MM.1S (cell line): ENCODE measurements around the gene TRIM71.

Experiments
- DNase-seq: peaks from one replicate; pipeline ENCODE4 v3.0.0-alpha.2; 2015
- H2AFZ ChIP-seq: fragments of 300-600 bp; sonication (generic); 2 replicates; pipeline ENCODE4 v1.6.0; 2016; ENCODE audit warnings: antibody characterized with exemption, low read length
- H3F3A ChIP-seq: fragments of 300-600 bp; sonication (generic); 2 replicates; pipeline ENCODE4 v1.6.1; 2016; ENCODE audit warnings: mild to moderate bottlenecking, antibody characterized with exemption, low read length, moderate library complexity, mixed read lengths; ENCODE audit not compliant: insufficient read depth
- H3K27ac ChIP-seq: fragments of 300-600 bp; sonication (generic); 2 replicates; pipeline ENCODE4 v1.5.1; 2016; ENCODE audit warnings: mild to moderate bottlenecking, low read length
- H3K27me3 ChIP-seq: fragments of 300-600 bp; sonication (generic); replicated peaks from 2 replicates; pipeline ENCODE4 v1.6.0; 2016; ENCODE audit warnings: low read length; ENCODE audit not compliant: insufficient read depth
- H3K36me3 ChIP-seq: fragments of 300-600 bp; sonication (generic); replicated peaks from 2 replicates; pipeline ENCODE4 v1.6.1; 2016; ENCODE audit warnings: mild to moderate bottlenecking, low read length, mixed read lengths; ENCODE audit not compliant: insufficient read depth
- H3K4me1 ChIP-seq: fragments of 300-600 bp; sonication (generic); 2 replicates; pipeline ENCODE4 v1.6.1; 2016; ENCODE audit warnings: low read length, mixed read lengths
- H3K4me2 ChIP-seq: fragments of 300-600 bp; sonication (generic); 2 replicates; pipeline ENCODE4 v1.6.0; 2016; ENCODE audit warnings: low read depth, low read length
- H3K4me3 ChIP-seq: fragments of 300-600 bp; sonication (generic); 2 replicates; pipeline ENCODE4 v1.5.1; 2016; ENCODE audit warnings: low read length, mixed read lengths
- H3K79me2 ChIP-seq: fragments of 300-600 bp; sonication (generic); 2 replicates; pipeline ENCODE4 v1.6.1; 2016; ENCODE audit warnings: mixed run types, low read length, mixed read lengths
- H3K9ac ChIP-seq: fragments of 300-600 bp; sonication (generic); 2 replicates; pipeline ENCODE4 v1.6.1; 2016; ENCODE audit warnings: low read length, mixed read lengths
- H3K9me2 ChIP-seq: fragments of 300-600 bp; sonication (generic); replicated peaks from 2 replicates; pipeline ENCODE4 v1.6.1; 2016; ENCODE audit warnings: mild to moderate bottlenecking, low read length, mixed read lengths; ENCODE audit not compliant: insufficient read depth
- H3K9me3 ChIP-seq: fragments of 300-600 bp; sonication (generic); replicated peaks from 2 replicates; pipeline ENCODE4 v1.6.1; 2016; ENCODE audit warnings: mild to moderate bottlenecking, low read length, mixed read lengths; ENCODE audit not compliant: insufficient read depth
- H4K20me1 ChIP-seq: fragments of 300-600 bp; sonication (generic); 2 replicates; pipeline ENCODE4 v1.6.1; 2016; ENCODE audit warnings: mild to moderate bottlenecking, low read length, moderate library complexity, mixed read lengths; ENCODE audit not compliant: insufficient read depth
- EZH2 ChIP-seq: fragments of 300-600 bp; sonication (generic); optimal IDR thresholded peaks from 2 replicates; pipeline ENCODE3; 2017; ENCODE audit warnings: low read depth, mild to moderate bottlenecking, antibody characterized with exemption, low read length, mixed read lengths
- EZH2phosphoT487 ChIP-seq: fragments of 300-600 bp; sonication (generic); IDR thresholded peaks from 2 replicates; pipeline ENCODE4 v1.6.1; 2018; ENCODE audit warnings: antibody characterized with exemption, low read length
- TF ChIP-seq, protein P1 (sequence below): fragments of 300-600 bp; sonication (generic); IDR thresholded peaks from 2 replicates; pipeline ENCODE4 v1.5.1; 2016; ENCODE audit warnings: antibody characterized with exemption, low read length, mixed read lengths

TRIM71 gene

DNA sequence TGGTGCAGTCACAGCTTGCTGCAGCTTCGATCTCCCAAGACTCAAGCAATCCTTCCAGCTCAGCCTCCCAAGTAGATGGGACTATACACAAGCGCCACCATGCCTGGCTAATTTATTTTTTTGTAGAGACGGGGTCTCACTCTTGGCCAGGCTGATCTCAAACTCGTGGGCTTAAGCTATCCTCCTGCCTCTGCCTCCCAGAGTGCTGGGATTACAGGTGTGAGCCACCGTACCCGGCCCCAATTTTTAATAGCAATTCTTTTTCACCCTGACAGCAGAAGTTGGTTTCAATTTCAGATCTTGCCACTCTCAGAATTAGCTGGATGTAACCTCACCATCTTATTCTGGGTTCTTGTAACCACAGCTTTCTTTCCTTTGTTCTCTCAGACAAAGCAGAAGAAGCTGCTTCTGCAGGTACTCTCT, 64.8 kb downstream of the TRIM71 start:
- Histone ChIP-seq H3F3A (peaks cover 18% of the 10 kb centered on the region), H3K79me2 (no peaks in the 10 kb centered on the region), H4K20me1 (no peaks in the 10 kb centered on the region), H3K36me3 (no peaks in the 10 kb centered on the region), H3K4me1 (peaks cover 37% of the 10 kb centered on the region), H3K4me2 (no peak overlapping the region; the same call in 1 of the 2 replicates), H3K27ac (peak overlapping the region; percentile 70; the same call in 1 of the 2 replicates), H3K4me3 (no peak overlapping the region), H3K9me3 (no peaks in the 10 kb centered on the region), H2AFZ (no peak overlapping the region), H3K9ac (no peak overlapping the region), H3K27me3 (no peaks in the 10 kb centered on the region), H3K9me2 (no peaks in the 10 kb centered on the region)
- DNase-seq = peak; percentile 91
- TF ChIP-seq, protein P1, sequence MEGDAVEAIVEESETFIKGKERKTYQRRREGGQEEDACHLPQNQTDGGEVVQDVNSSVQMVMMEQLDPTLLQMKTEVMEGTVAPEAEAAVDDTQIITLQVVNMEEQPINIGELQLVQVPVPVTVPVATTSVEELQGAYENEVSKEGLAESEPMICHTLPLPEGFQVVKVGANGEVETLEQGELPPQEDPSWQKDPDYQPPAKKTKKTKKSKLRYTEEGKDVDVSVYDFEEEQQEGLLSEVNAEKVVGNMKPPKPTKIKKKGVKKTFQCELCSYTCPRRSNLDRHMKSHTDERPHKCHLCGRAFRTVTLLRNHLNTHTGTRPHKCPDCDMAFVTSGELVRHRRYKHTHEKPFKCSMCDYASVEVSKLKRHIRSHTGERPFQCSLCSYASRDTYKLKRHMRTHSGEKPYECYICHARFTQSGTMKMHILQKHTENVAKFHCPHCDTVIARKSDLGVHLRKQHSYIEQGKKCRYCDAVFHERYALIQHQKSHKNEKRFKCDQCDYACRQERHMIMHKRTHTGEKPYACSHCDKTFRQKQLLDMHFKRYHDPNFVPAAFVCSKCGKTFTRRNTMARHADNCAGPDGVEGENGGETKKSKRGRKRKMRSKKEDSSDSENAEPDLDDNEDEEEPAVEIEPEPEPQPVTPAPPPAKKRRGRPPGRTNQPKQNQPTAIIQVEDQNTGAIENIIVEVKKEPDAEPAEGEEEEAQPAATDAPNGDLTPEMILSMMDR = no peak
- TF ChIP-seq EZH2phosphoT487 (no peak), EZH2 (no peak)

DNA sequence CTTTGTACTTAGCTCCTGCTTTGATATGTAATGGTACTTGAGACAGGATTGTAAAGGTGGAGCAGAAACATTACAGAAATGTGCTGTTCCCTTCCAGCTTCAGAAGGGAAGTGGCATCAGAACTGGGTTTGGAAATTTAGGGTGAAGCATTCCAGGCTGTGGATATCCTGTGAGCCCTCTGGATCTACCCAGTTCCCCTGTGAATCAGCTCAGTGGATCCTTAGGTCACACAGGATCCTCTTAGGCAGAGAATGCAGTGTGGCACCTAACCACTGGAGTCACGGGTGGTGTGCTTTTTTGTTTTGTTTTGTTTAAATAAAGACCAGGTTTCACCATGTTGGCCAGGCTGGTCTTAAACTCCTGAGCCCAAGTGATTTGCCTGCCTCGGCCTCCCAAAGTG, 66.0 kb downstream of the TRIM71 start:
- Histone ChIP-seq H3K4me1 (peaks cover 43% of the 10 kb centered on the region), H3K36me3 (no peaks in the 10 kb centered on the region), H3K9ac (no peak overlapping the region), H3K27ac (peak overlapping the region; percentile 70; the same call in 1 of the 2 replicates), H4K20me1 (no peaks in the 10 kb centered on the region), H3K27me3 (no peaks in the 10 kb centered on the region), H3K9me3 (no peaks in the 10 kb centered on the region), H3K79me2 (no peaks in the 10 kb centered on the region), H3K4me2 (peak overlapping the region; percentile 44; the same call in 1 of the 2 replicates), H2AFZ (0 out of 2 replicates have a peak overlapping the region, but pooled peaks have one; percentile 42), H3F3A (peaks cover 23% of the 10 kb centered on the region), H3K9me2 (no peaks in the 10 kb centered on the region), H3K4me3 (no peak overlapping the region)
- DNase-seq = no peak
- TF ChIP-seq, protein P1 = no peak
- TF ChIP-seq EZH2 (no peak), EZH2phosphoT487 (no peak)

DNA sequence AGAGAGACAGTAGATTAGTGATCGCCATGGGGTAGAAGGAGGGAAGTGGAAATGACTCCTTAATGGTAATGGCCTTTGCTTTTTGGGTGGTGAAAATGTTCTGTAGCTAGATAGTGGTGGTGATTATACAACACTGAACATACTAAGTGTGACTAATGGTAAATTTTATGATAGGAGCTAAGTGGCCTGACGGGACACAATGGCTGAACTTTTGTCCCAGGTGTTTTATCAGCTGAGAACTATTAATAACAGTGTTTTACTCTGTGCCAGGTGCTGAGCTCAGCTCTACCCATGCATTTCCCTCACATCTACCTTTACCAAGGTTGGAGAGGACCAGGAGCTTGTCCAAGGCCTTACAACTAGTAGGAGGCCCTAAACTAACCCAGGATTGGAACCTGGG, 66.8 kb downstream of the TRIM71 start:
- no peak overlapping the region for H2AFZ ChIP-seq
- TF ChIP-seq, protein P1 = no peak
- TF ChIP-seq EZH2 (no peak), EZH2phosphoT487 (no peak)
- no peaks in the 10 kb centered on the region for H3K9me2 ChIP-seq
- no peak overlapping the region for H3K4me3 ChIP-seq
- no peak overlapping the region for H3K27ac ChIP-seq
- H3K4me1 ChIP-seq = peaks cover 48% of the 10 kb centered on the region
- H3K27me3 ChIP-seq = no peaks in the 10 kb centered on the region
- no peaks in the 10 kb centered on the region for H3K9me3 ChIP-seq
- no peaks in the 10 kb centered on the region for H4K20me1 ChIP-seq
- DNase-seq = no peak
- no peak overlapping the region for H3K4me2 ChIP-seq
- H3K9ac ChIP-seq = no peak overlapping the region
- H3F3A ChIP-seq = peaks cover 28% of the 10 kb centered on the region
- H3K79me2 ChIP-seq = no peaks in the 10 kb centered on the region
- no peaks in the 10 kb centered on the region for H3K36me3 ChIP-seq
